HL-60/S4 treated with phorbol 12-myristate 13-acetate at 8.2 ng/mL for 4 days and 3 days (cell line): ENCODE measurements around the gene MAPK14.
"Not testable (repeated sequence)": the region's sequence is repeated elsewhere in the genome, so short reads cannot be mapped to it uniquely, and the experiment has no call there.

Experiments
- in situ Hi-C: fragments of 300-500 bp; cut with MboI; formaldehyde crosslinking; loops from 2 replicates; pipeline ENCODE4 v1.15.0; 2022; ENCODE audit warnings: low sequenced_read_pairs

The MAPK14 gene

DNA sequence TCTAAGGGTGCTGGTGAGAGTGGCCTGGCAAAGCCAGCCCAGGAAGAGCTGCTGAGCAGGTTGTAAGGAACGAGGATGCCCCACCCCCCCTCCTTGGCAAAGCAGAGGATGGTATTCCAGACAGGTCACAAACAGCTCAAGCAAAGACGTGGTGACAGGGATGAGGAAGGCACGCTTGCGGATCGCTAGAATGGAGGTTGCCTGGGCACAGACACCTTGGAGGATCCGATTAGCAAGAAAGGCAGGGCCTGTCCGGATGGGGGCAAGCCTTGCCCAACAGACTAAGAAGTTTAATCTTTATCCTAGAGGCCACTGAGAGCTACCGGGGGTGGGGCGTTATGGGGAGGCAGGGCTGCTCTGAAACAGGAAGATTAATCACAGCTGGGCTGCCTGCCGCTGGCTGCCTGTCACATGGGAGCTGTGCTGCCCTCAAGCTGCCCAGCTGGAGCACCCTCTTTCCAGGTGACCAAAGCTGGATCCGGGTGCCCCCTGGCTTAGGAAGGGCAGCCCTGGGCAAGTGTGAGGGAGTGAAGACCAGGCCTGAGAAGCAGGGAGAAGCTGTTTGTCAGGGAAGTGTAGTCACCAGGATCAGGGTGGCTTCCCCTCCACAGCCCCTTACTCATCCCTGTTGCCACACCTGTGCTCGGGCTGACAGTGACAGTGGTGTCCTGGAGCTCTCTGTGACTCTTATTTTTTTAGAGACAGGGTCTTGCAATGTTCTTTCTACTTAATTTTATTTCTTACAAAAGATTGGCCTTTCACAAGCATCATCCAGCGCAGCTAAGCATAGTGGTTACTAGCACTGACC is 93.6 kb downstream of the MAPK14 start:
- in situ Hi-C loops: no loop called here

DNA sequence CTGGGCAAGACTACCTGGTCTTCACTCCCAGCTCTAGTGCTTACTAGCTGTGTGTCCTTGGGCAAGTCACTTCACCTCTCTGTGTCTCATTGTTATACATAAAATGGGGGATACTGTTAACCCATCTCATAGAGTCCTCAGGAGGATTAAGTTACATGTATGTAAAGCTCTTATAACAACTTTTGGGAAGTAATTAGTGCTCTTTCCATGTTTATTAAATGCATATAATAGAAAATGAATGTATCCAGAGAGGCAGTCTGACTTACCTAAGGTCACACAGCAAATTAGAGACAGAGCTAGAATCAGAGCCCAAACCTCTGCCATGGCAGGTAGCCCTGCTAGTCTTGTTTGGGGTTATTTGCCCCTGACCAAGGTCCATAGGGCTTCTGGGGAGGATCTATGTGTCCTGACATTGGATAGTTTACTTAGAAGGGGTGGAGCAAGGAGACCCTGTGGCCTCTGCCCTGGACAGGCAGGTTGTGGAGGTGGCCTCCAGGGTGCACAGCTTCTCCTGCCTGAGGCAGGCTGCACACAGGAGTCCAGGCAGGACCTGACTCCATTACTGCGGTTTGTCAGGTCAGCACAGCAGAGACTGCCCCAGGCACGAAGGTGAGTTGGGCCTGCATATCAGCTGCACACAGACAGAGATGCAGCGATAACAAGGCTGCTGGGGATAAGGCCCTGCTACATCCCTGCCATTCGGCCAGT is 94.3 kb downstream of the MAPK14 start:
- in situ Hi-C loops: no loop called here

DNA sequence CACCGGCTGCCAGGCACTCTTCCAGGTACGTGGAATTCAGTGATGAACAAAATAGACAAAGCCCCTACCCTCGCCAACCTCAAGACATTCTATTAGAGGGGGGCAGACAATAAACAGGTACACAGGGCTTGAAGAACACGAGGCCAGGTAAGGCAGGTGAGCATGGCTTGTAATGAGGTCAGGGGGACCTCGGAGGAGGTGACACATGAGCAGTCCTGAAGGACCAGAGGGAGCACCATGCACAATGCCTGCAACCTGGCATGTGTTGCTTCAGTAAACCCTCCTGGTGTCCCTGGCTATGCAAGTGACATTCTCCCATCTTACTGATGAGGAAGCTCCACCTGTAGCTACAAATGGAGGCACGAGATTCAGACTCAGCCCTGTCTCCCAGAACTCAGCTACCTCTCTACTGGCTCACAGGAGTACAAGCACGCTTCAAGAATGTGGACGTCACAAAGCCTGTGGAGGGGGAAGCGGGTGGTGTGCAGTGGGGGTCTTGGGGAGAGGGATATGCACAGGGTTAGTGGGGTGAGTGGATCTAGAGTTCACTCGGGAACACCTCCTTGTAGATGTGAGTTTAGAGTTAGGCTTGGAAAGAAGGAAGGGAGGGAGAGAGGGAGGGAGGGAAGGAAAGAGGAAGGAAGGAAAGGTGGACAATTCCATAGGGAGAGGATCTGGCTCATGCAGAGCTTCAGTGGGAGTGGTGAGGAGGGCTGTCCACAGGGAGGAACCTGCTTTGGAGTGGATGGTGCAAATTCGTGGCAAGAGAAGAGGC is 95.1 kb downstream of the MAPK14 start:
- in situ Hi-C loops: no loop called here

DNA sequence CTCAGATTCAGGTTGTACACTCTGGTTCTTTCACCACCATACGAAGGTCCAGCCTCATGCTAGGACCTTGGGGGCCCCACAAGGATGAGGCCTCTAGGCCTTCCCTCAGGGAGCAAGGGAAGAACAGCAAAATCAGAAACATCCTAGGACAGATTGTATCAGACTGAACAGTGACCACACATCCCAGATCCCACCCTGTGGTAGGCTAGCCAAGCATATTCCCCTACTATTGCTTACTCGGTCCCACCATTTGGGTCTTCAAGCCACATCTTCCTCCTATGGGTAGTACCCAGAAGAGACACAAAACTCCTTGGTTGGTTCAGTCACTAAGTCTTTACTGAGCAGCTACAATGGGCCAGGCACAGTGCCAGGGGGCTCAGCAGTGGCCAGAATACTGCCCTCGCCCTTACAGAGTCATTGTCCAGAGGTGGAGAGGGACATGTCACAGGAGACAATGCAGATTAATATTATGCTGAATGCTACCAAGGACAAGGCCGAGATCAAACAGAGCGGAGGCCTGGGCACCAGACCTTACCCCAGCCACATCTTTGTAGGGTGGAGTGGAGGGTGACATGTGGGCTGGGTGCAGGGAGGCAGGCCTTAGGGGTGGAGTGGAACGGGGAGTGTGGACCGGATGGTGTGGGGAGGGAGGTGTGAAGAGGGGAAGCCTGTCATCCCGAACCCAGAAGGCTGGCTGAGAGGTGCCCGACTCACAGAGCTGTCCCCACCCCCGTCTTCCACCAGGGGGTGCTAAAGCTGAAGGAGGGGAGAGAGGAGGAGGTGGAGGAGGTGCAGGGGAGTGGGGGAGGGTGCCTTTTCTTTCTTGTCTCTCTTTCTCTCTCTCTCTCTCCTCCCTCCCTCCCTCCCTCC is 95.9 kb downstream of the MAPK14 start:
- in situ Hi-C loops: no loop called here

DNA sequence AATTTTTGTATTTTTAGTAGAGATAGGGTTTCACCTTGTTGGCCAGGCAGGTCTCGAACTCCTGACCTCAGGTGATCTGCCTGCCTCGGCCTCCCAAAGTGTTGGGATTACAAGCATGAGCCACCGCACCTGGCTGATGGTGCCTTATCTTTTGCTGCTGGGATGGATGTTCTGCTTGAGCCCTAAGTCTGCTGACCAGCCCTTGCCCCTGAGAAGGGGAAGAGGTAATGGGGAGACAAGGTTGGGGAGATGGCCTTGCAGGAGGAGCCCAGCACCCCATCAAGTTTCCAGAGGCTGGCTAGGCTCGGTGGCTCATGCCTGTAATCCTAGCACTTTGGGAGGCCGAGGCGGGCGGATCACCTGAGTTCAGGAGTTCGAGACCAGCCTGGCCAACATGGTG is 96.7 kb downstream of the MAPK14 start:
- in situ Hi-C loops: not testable (repeated sequence)

DNA sequence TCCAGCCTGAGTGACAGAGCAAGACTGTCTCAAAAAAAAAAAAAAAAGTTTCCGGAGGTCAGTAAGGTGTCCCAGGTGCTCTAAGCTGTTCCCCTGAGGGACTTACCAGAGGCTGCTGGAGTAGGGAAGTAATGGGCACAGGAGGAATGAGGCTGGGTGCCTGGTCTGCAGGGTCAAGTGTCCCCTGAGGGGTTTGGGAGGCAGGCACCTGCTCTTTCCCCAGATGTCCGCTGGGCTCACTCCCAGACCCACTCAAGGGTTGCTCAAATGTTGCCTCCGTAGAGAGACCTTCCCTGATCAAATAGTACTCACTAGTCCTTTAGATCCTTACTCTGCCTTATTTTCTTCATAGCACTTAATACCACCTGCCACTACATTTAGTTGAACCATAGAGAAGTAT is 97.3 kb downstream of the MAPK14 start:
- in situ Hi-C loops: no loop called here

DNA sequence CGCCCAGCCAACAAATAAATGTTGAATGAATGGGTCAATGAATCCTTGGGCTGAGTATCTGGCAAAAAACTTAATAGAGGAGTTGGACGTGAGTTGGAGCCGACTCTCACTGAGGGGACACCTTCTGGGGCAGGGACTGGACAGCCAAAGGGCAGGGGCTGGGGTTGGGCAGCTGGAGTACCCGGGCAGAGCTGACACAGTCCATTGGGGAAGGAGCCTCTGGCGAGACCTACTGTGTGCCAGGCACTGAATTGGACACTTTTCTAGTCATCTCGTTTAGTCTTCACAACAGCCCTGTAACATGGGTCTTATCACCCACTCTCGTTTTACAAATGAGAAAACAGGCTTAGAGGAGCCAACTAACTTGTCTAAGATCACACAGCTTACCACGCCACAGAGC is 98.0 kb downstream of the MAPK14 start:
- in situ Hi-C loops: no loop called here

DNA sequence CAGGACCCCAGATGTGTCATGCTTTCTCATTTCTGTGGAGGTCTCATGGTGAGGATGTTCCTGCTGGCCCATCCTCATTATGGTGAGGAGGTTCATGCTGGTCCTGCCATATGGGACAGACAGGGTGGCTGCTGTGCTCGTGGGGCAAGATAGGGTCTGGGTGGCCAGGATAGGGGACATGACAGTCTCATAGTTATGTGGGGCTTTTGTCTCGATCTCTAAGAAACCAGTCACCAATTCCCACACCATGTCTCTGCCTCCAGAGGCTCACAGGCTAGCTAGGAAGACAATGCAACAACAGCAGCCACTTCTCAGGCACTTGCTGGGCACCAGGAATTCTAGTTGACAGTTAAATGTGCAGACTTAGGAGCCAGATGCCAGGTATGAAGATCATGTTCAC is 98.5 kb downstream of the MAPK14 start:
- in situ Hi-C loops: no loop called here

DNA sequence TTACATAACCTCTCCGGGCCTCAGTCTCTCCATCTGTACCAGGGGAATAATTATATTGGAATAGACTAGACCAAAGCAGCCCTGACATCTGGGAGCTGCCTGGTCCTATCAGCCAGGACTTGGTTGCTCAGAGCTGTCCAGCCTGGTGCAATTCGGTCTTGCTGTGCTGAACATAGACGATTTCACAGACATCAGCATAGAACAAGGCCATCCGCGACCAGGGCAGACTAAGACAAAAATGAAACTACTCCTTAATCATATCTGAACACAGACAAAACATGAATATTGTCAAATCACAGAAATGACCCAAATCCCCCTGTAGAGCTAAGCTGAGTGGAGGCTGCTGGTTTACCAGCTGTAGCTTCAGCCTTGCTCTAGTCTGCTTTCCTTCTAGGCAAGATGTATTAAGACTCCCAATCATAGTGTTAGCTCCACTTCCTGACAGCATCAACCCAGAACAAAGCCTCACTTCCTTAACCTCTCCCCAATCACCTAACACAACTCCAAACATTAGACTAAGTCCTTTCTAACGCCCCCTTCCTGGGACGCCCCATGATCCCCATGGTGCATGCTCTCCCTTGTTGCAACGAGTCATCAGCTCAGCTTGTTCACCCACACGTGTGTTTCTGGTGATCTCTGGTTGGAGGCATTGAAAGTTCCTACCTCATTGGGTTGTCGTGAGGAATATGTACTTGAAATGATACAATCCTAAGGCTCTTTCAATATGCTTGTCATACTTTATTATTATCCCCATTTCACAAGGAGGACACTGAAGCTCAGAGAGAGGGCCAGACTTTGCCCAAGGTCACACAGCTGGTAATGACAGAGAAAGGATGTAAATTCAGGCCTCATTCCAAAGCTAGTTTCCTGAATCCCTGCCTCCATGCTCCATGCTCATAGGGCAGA is 99.2 kb downstream of the MAPK14 start:
- in situ Hi-C loops: no loop called here

DNA sequence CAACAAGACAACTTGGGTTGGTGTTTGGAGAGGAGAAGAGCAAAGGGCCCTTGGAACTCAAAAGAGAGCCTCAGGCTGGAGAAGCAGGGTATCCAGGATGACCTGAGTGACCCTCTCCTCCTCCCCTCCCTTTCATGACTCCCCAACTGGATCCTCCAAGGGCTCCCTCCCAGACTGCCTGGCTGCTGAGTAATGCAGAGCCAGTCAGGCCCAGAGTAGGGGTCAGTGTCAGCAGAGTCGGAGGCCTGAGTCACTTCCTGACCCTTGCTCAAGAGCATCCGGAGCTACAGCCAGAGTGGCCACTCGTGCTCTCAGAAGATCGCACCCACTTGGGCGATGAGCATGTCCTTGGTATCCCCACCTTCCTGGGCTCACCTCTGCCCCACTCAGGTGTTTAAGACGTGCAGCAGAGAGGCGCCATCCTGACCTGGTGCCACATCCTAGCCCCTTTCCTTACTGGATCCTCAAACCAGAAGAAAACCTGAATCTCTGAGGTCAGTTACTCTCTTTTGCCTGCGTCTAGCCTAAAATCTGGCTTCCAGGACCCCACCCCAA is 99.9 kb downstream of the MAPK14 start:
- in situ Hi-C loops: no loop called here

DNA sequence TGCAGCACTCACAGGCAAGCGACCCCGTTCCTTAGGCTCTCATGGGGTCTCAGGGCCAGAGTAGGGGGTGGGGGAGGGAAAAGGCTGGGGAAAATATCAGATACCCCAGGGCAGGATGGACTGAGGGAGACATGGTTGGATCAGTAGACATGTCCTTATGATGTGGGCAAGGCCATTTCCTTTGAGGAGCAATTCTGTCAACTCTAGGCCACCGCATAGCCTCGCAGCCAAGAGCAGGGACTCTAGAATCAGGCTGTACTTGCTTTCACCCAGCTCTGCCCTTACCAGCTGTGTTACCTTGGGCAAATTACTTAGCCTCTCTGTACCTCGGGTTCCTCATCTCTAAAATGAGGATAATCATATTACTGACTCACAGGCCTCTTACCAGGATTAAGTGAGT is 100.5 kb downstream of the MAPK14 start:
- in situ Hi-C loops: no loop called here

DNA sequence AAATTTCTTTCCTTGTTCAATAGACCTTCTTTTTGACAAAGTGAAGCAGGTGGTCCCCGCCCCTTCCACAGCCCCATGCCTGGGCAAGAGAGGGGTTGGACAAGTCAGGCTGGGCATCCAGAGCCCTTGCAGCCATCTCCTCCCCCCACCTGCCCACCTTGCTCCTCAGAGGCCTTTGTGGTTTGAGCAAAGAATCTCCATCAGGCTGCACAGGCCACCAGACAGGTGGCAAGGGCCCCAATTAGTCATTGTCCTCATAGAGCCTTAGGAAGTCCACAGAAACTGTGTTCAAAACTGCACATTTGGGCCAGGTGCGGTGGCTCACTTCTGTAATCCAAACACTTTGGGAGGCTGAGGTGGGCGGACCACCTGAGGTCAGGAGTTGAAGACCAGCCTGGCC is 101.2 kb downstream of the MAPK14 start:
- in situ Hi-C loops: no loop called here

DNA sequence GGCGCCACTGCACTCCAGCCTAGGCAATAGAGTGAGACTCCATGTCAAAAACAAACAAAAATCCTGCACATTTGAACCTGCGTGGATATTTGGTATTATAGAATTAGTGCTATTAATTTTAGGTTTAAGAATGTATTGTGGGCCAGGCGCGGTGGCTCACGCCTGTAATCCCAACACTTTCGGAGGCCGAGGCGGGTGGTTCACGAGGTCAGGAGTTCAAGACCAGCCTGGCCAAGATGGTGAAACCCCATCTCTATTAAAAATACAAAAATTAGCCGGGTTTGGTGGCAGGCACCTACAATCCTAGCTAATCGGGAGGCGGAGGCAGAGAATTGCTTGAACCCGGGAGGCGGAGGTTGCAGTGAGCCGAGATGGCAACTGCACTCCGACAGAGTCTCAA is 101.7 kb downstream of the MAPK14 start:
- in situ Hi-C loops: not testable (repeated sequence)

DNA sequence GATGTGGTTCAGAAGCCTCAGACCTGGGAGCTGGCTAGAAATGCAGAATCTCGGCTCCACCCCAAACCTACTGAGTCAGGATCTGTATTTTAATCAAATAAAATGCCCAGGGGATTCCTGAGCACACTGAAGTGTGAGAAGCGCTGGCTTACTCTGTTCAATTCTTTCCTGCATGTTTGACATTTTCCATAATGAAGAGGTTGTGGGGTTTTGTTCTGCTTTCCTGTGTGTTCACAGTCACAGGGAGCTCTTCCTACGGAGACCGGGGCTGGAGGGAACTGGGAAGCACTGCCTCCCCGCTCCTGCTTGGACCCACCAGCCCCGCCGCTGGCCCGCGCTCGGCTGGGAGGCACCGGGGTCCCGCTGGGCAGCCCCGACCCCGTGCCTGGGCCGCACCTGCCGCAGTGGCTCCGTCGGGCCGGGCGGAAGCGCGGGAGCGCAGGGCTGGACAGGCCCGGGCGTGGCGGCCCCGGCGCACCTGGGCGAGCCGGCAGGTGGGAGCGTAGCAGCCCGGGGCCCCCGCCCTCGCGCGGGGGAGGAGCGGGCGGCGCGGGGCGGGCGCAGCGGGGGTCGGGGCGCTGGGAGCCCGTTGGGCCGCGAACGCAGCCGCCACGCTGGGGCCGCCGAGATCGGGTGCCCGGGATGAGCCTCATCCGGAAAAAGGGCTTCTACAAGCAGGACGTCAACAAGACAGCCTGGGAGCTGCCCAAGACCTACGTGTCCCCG is 102.5 kb downstream of the MAPK14 start, which contains the start of gene MAPK13:
MAPK13 (plus strand) TSS at position 573 of the 726 bp plus-strand sequence; CDS start at position 643, 70 bp downstream.
- in situ Hi-C loops: no loop called here

DNA sequence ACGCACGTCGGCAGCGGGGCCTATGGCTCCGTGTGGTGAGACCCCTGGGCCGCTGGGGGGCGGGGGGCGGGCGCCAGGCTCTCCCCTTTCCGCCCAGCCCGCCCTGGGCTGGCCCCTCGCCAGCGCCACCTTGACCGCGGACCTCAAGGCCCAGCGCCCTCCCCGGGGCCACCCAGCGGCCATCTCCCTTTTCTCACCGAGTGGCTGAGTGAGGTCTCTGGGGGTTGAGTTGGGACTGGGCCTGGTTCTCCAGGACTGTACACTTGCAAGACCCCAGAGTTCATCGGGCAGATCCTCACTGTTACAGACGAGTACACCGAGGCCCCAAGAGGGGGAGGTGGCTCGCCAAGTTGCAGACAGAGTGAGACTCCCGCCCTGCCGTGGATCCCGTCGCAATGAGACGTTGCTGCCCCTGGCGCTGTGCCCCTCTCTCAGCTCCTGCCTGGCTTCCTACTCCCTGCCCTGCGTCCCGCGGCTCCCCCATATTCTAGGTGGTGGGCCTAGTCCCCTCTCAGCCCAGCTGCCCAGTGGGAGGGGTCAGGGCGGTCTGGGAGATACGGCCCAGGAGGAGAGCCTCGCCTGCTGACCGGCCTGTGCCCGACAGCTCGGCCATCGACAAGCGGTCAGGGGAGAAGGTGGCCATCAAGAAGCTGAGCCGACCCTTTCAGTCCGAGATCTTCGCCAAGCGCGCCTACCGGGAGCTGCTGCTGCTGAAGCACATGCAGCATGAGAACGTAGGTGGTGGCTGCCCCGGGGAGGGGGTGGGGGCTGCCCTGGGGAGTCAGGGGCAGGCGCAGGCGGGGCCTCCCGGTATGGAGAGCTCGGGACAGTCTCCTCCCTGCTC is 103.3 kb downstream of the MAPK14 start:
- in situ Hi-C loops: no loop called here

DNA sequence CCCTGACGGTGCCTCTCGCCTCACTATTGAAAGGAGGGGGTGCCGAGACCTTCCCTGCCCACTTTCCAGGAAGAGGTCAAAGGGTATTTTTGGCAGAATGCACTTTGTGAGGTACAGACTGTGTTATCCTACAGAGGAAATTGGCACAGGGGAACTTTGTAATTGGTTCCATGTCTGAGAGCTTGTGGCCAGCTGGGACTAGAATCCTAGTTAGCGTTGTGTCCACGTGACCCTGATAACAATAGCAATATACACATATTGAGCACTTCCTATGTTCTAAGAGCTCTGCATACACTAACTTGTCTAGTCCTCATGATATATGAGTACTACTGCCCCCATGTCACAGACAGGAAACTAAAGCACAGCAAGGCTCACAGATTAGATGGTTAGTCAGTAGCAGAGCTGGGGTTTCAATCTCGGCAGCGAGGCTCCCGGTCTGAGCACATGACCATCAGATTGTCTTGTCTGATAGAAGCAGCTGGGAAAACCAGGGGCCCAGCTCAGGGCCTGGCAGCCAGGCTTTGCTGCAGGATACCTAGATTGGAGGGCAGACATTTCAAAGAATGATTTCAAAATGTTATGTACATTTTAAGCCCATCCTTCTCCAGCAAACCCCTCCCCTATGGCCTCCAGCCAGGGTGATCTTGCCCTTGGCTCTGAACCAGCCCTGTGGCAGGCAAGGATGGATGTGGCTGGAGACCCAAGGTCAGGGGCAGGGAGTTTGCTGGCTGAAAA is 104.1 kb downstream of the MAPK14 start:
- in situ Hi-C loops: no loop called here

DNA sequence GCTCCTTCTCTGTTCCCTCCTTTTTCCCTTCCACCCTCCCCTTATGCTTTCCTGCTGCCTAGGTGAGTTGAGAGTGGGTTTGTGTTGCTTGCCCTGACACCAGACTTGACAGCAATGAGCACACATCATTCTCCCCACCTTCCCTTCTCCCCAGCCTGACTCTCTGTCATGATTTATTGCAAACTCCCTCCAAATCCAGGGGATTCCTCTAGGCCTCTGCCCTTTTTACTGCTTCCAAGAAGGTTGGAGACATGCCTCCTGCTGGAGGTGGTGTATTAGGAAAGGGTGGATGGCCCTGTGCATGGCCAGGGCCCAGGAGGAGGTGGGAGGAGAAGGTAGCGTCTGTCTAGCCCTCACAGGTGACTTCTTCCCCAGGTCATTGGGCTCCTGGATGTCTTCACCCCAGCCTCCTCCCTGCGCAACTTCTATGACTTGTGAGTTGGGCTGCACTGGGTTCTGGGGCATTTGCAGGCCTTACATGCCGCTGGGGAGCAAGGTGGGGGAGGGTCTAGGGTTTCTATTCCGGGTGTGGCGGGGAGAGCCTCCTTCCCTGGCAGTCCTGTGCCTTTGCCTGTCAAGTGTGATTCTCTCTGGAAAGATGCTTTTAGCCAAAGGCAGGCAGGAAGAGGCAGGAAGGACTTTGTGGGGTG is 104.8 kb downstream of the MAPK14 start:
- in situ Hi-C loops: no loop called here
